GM18867 (cell line): Measurements from ENCODE around the gene CYP2C8.
"Not testable (repeated sequence)": the region's sequence is repeated elsewhere in the genome, so short reads cannot be mapped to it uniquely, and the experiment has no call there.

ENCODE experiments used
- ATAC-seq: cut with Tn5 transposase; IDR thresholded peaks from one replicate; pipeline ENCODE4 v1.9.1; 2021; ENCODE audit warnings: mild to moderate bottlenecking, moderate library complexity; ENCODE audit not compliant: unreplicated experiment

CYP2C8 gene

GRCh38 chr10:95069286-95069685 lies at the start of gene CYP2C8:
Gene CYP2C8, minus strand, starts transcription at chr10:95069497. Its CDS starts 95 bp downstream, at chr10:95069402.
- no peak for ATAC-seq

- ATAC-seq, result no peak
Measured at GRCh38 chr10:95116869-95117269, 47.6 kb upstream of the CYP2C8 start.

GRCh38 chr10:95110823-95111222 lies 41.5 kb upstream of the CYP2C8 start:
- not testable (repeated sequence) for ATAC-seq

GRCh38 chr10:95097805-95098204 lies 28.5 kb upstream of the CYP2C8 start:
- ATAC-seq, result no peak

GRCh38 chr10:95096143-95096542 lies 26.8 kb upstream of the CYP2C8 start:
- no peak for ATAC-seq

- ATAC-seq, result not testable (repeated sequence)
Measured at GRCh38 chr10:95079626-95080025, 10.3 kb upstream of the CYP2C8 start.

GRCh38 chr10:95077556-95077955 lies 8.3 kb upstream of the CYP2C8 start:
- no peak for ATAC-seq

GRCh38 chr10:95071107-95071660 lies 1.9 kb upstream of the CYP2C8 start:
- ATAC-seq, result no peak

- ATAC-seq, result not testable (repeated sequence)
Measured at GRCh38 chr10:95064125-95064524, 5.2 kb downstream of the CYP2C8 start.

GRCh38 chr10:95056744-95057363 lies 12.4 kb downstream of the CYP2C8 start:
- no peak for ATAC-seq

GRCh38 chr10:95049919-95050318 lies 19.4 kb downstream of the CYP2C8 start:
- ATAC-seq, result no peak

GRCh38 chr10:95048206-95048605 lies 21.1 kb downstream of the CYP2C8 start:
- no peak for ATAC-seq

- no peak for ATAC-seq
Measured at GRCh38 chr10:95039281-95039680, 30.0 kb downstream of the CYP2C8 start.

GRCh38 chr10:95035332-95036295 lies 33.7 kb downstream of the CYP2C8 start:
- no peak for ATAC-seq

- ATAC-seq, result no peak
Measured at GRCh38 chr10:95034401-95034800, 34.9 kb downstream of the CYP2C8 start.

GRCh38 chr10:95031656-95032055 lies 37.6 kb downstream of the CYP2C8 start:
- no peak for ATAC-seq

GRCh38 chr10:95026461-95026860 lies 42.8 kb downstream of the CYP2C8 start:
- no peak for ATAC-seq

GRCh38 chr10:94997741-94998174 lies 71.5 kb downstream of the CYP2C8 start:
- ATAC-seq, result no peak

GRCh38 chr10:94992811-94993210 lies 76.5 kb downstream of the CYP2C8 start:
- ATAC-seq, result no peak

- ATAC-seq, result no peak
Measured at GRCh38 chr10:94991243-94991888, 77.9 kb downstream of the CYP2C8 start.

- no peak for ATAC-seq
Measured at GRCh38 chr10:94989192-94989591, 80.1 kb downstream of the CYP2C8 start.
